GM19035 (cell line): ENCODE measurements around the gene HDAC4.

ENCODE experiments used
- ATAC-seq: cut with Tn5 transposase; IDR thresholded peaks from one replicate; pipeline ENCODE4 v1.9.1; 2021; ENCODE audit not compliant: unreplicated experiment

Gene HDAC4

GRCh38 chr2:239194731-239195317, 206.0 kb downstream of the HDAC4 start:
- no peak for ATAC-seq

GRCh38 chr2:239193925-239194677, 206.7 kb downstream of the HDAC4 start:
- ATAC-seq: no peak

- no peak for ATAC-seq
Measured at GRCh38 chr2:239193401-239193811, 207.4 kb downstream of the HDAC4 start.

GRCh38 chr2:239192975-239193374, 207.8 kb downstream of the HDAC4 start:
- no peak for ATAC-seq

- ATAC-seq: no peak
Measured at GRCh38 chr2:239192456-239192855, 208.4 kb downstream of the HDAC4 start.

- no peak for ATAC-seq
Measured at GRCh38 chr2:239190921-239191885, 209.6 kb downstream of the HDAC4 start.

- ATAC-seq: no peak
Measured at GRCh38 chr2:239190361-239190760, 210.5 kb downstream of the HDAC4 start.

- ATAC-seq: no peak
Measured at GRCh38 chr2:239189711-239190131, 211.1 kb downstream of the HDAC4 start.

GRCh38 chr2:239188536-239188935, 212.3 kb downstream of the HDAC4 start:
- no peak for ATAC-seq

GRCh38 chr2:239187464-239188253, 213.2 kb downstream of the HDAC4 start:
- no peak for ATAC-seq

GRCh38 chr2:239186516-239187357, 214.1 kb downstream of the HDAC4 start:
- no peak for ATAC-seq

GRCh38 chr2:239184968-239185903, 215.6 kb downstream of the HDAC4 start:
- no peak for ATAC-seq

- no peak for ATAC-seq
Measured at GRCh38 chr2:239184179-239184578, 216.6 kb downstream of the HDAC4 start.

GRCh38 chr2:239182981-239183791, 217.6 kb downstream of the HDAC4 start:
- no peak for ATAC-seq

- ATAC-seq: no peak
Measured at GRCh38 chr2:239181903-239182581, 218.8 kb downstream of the HDAC4 start.

- no peak for ATAC-seq
Measured at GRCh38 chr2:239181074-239181902, 219.5 kb downstream of the HDAC4 start.
